Stimulated activated CD4-positive, alpha-beta T cell treated with anti-CD3 and anti-CD28 coated beads, Interleukin-4, amount 100 ng/mL, for 48 hours (primary cell): ENCODE results near the gene FHDC1.

ENCODE experiments used
- DNase-seq, 2 donors: peaks; one replicate each; pipeline ENCODE4 v3.0.0-alpha.2; 2020; ENCODE audit warnings: low read depth in 2 of 2

The FHDC1 gene

DNA sequence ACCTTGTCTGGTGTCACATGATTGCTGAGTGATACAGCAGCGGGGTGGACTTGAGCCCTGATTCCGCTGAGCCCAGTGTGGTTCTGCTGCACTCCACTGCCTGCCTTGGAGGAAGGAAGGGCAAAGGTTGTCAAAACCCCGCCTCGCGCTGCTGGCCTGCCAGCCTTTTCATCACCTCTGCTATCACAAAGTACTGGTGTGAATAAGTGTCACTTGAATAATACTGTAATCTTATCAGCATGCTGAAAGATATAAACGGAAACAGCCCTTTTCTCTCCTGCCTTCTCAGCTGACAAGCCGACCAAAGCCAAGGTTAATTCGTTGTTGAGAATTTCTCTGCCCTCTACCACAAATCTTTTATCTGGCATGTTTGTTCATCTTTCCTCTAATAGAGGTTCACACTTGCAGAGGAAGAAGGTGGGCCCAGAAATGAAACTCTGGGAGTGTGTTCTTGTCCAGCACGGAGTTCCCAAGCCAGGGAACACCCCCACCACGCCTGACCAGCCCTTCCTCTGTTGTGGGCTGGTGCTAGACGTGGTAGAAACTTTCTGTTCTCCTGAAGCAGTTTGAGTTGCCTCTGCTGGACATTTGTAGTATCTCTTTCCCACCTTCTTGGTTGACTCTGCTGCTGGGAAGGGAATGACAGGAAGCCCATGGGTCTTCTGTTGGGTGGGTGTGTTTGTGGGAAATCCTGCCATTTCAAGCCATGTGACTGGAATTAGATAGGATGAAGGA is 21.5 kb downstream of the FHDC1 start:
- DNase-seq = no peak

DNA sequence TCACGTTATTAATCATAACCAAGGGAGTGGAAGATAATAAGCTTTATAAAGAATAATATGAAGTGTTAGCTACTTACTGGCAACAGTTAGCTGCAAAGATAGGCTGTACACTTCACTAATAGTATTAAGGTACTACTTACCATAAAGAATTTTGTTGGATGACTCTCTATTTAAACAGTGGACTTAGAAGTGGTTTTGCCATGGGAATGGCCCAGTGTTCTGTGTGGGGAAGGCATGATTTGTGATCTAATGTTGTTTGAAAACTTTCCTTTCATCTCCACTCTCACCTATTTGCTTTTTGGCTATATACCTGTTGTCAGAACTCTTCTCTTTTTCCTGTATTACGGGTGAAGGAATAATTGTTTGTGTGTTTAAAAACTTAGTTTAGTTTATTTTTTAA is 23.0 kb downstream of the FHDC1 start:
- DNase-seq = no peak

DNA sequence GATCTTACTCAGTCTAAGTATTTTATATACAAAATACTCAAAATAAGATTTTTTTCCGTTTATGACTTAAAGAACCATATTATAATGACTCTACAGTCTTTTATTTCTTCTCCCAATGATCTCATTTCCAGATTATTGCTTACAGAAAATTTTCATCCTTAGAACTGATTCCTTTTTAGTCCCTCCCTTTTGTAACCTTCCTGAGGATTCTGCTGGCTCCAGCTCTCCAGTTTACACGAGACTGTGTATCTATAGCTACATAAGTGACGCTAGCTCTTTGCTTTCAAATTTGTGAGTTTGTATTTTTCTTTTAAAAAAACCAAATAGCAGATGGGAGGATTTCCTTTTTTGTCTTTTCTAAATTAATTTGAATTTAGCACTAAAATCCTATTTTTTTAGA is 24.0 kb downstream of the FHDC1 start:
- no peak for DNase-seq

DNA sequence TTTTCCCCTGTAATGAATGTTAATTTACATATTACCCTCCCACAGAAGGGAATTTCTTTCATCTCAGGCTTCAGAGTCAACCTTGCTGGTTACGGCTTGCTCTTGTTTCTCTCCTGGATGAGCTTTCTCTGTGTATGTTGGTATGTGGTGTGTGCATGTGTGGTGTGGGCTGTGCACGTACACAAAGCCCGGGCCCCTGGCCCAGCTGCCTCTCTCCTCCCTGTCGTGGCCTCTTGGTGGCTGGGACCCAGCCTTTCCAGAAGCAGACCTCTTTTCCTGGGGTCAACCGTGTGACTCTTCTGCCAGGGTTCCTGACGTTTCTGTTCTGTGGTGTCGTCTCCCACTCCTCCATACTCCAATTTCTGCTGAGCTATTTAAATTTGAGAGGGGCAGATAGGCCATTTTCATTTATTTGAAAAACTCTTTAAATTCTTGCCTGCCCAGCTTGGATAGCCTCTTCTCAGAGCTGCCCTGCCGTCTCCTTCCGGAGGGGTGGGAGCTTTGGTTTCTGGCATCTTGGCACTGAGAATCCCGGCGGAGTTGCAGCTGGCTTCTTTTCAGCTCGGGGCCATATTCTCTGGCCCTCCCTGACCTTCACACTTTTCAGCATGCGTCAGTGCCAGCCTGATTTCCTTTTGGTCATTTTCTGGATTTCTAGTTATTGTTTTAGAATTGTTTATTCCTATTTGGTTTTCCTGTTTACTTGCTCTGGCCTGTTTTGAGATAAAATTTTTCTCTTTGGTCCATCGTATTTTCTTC is 25.1 kb downstream of the FHDC1 start:
- no peak for DNase-seq

DNA sequence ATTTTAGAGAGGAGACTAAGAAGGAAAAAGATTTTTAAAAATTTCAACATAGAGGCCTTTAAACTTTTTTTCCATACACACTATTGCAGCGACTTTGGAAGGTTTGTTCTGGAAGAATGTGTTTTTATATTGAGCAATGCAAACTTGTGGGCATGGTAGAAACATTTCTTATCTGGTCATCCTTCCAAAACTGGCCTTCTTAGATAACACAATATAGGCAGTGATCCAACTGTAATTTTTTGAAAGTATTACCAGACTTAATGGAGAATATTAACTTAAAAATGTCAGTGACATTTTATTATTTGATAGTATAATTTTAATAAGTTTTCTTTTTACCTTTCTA is 25.6 kb downstream of the FHDC1 start:
- no peak for DNase-seq

DNA sequence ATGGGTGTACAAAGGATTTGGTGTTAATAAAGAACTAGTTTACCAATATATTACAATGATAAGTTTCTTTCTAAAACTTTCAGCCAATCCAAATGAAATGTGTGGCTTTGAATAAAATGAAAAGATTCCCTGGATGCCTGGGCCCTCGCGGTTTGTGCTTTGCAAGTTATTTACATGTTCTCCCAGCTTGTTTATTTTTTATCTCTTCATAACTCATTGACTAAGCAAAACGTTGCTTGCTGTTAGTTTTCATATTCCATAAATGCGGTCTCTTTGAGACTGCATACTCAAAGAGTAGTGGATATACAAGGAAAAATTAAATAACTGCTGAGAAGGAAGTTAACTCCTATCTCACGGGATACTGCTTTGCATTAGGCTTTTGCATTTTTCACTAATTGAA is 26.0 kb downstream of the FHDC1 start:
- no peak for DNase-seq

DNA sequence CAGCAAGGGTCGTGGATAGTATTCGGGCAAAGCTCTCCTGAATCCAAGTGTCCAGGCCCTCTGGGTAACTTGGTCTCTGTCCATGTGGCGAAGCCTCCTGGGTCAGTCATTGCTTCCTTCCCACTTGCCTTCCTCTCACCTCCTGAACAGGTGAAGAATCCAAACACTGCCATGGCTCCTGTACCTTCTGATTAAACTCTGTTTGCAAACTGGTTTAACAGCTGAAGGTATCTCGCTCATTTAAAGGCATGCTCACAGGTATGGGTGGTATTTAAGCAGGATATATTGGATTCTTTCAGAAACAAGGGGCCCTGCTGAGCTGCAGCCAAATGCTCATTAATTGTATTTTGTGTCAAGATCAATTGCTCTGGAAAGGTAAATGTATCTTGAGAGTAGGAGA is 28.2 kb downstream of the FHDC1 start:
- DNase-seq = no peak

DNA sequence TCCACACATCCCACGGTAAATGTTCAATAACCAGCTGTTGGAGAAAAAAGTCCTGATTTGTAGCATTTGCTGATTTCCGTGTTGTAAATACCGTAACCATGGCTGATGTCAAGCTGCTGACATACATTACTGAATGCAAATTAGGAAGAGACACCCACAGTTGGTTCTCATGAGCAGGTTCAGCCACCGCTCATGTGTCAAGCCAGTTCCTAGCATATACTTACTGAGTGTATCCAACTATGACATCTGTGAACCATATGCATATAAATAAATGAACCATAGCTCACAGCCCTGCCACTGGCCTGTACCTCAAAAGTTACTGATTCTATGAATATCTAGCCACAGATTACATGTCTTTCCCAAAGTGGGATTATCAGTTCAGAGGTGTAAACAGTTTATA is 29.5 kb downstream of the FHDC1 start:
- no peak for DNase-seq

DNA sequence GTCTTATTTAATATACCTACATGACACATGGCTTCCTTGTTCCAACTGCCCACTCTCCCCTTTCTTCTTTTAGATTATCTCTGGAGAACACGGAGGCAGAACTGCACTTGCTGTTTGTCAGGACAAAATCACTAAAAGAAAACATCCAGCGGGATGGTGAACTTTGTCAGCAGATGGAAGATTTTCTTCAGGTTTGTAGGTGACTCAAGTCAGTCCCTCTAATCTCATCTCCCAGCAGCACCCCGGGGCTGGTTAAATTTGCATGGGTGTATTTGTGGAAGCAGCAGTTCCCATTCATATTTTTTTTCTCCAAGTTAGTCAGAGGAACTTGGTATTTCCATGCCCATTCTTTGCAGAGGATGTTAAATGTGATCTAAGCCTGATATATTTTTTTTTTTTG is 31.8 kb downstream of the FHDC1 start:
- no peak for DNase-seq

DNA sequence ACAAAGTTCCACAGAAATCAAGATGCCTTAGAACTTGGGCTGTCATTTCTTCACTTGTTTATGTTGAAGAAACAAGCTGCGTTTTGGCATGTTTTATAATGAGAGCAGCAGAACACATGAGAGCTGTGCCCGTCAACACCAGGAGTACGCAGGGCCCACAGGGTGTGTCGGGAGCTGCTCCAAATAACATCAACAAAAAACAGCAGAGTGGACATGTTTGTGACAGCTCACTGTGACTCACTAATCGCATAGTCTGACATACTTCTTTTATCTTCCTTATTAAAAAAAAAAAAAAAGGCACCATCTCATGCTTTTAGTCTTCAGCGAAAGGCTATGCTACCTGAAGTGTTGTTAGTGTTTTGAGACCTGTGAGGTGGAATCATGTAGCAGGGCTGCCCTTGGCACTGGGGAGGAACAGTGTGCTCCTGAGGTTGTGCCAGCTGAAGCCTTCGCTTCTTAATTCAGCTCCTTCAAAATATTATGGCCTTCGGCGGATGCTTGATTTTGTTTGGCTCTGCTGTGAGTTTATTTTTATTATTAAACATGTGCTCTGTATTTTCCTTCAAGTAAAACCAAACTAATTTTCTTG is 32.8 kb downstream of the FHDC1 start:
- DNase-seq = no peak

DNA sequence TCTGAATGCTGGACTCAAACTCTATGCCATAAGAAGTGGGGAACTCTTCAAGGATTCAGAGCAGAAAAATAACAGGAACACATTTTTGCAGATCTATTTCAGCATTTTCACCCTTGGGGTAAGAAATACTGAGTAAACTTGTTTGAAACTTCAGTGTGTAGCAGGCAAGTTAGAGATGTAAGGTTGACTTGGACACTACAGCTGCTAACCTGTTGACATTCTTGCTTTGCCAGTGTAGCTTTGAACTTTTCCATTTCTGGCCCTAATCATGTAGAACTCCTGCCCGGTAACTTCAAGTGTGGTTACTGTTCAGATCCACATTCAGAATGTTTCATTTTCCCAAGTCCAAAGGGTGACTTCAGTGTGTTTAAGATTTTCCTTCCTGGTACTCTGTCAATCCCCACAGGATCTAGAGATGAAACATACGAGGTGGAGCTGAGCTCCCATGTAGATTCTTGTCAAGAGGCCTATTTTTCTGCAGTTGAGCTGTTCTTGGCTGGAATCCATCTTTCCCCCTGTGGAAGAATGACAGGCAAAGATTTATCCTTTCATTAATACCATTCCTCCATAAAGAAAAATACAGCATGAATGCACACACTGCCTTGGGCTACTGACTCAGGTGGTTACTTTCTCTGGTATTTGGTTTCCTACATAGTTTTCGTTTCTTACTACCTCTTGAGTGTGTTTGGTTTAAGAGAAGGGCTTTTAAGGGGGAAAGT is 34.1 kb downstream of the FHDC1 start:
- DNase-seq = no peak

DNA sequence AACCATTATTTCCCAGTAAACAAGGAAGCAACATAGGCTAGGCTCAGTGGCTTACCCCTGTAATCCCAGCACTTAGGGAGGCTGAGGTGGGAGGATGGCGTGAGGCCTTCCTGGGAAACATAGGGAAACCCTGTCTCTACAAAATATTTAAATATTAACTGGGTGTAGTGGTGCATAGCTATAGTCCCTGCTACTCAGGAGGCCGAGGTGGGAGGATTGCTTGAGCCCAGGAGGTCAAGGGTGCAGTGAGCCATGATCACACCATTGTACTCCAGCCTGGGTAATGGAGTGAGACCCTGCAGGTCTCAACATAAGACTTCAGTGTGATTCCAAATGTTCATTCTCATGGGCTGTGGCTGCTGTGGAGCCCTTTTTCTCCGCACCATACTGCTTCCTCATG is 34.9 kb downstream of the FHDC1 start:
- no peak for DNase-seq

DNA sequence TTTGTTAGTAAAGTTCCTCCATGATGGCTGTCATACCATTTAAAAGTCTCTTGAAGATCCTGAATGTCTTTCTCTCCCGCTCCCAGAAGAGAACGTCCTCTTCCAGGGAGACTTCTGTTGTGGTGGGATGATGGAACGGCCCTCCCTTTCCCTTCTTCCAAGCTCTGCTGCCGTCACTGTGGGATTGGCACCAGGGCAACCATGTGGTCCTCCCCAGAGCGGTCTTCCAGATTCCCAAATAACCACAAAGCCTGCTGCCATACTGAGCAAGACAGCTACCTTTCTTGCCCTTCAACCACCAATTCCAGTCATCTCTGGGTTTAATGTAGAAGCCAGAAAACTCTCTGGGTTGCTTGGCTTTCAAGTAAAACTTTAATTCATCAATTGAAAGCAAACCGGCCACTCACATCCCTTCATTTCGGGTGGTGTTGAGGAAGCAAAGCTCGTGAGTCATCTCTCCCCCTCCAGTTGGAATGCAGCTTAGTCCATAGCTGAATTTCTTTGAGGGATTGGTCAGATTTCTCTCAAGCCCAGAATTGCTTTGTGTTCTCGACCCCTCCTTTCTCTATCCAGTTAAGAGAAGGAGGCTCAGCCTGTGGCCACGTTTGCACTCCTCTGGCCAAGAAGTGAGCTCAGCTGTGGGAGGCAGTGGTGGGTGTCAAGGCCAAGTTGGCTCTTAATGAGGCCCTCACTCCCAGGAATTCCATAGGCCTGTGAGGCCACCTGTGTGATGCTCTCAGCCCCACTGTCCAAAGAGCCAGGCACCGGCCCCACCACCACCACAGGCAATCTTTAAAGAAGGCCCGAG is 36.9 kb downstream of the FHDC1 start:
- DNase-seq = no peak

DNA sequence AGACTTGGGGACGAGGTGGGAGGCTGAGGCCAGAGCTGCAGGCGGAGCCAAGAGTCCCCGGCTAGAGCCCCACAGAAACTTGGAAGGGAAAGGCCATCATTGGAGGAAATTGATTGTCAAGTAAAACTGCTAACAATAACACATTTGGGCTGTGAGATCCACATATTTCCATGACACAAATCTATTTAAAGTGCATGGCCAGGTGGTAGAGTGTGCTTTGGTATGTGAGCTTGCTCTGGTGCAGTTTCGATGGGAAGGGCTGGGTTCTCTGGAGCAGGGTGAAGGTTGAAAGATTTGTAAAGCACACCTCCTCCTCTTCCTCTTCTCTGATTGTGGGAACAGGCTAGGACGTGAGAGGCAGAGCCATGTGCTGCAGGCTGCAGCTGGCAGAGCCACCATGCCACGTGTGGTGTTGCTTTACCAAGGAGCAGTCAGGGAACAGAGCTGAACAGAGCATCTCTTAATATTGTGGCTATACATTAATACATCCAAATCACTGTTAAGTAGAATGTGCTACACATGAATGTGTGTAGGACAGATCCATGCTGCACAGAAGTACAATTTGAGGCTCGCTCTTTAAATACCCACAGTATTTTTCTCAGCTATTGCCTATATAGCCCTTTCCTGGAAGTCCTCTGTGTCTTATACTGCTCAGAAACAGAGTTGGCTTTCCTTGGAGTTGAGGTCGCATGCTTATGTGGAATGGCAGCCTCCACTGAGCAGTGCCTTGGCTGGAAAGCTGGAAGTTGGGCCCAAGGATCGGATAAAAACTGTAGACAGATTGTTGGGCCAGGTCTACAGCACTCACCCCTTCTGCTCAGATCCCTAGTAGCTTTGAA is 37.7 kb downstream of the FHDC1 start:
- DNase-seq = no peak

DNA sequence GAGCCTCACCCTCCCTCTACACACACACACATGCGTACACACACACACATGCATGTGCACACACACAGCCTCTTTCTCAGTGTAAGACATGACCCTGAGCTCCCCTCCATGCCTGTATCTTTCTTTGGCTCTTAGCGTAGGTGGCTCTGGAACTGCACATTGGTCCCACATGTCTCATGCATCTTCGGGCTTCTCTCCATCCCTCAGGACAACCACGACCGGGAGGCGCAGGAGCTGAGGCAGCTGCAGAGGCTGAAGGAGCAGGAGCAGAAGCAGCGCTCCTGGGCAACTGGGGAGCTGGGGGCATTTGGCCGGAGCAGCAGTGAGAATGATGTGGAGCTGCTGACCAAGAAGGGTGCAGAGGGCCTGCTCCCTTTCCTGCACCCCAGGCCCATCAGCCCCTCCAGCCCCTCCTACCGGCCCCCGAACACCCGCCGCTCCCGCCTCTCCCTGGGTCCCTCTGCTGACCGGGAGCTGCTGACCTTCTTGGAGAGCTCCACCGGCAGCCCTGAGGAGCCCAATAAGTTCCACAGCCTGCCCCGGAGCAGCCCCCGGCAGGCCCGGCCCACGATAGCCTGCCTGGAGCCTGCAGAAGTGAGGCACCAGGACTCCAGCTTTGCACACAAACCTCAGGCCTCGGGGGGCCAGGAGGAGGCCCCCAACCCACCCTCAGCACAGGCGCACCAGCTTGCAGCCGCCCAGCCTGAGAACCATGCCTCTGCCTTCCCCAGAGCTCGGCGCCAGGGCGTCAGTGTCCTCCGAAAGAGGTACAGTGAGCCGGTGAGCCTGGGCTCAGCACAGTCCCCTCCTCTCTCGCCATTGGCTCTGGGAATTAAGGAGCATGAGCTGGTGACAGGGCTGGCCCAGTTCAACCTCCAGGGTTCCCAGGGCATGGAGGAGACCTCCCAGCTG is 38.6 kb downstream of the FHDC1 start:
- no peak for DNase-seq

DNA sequence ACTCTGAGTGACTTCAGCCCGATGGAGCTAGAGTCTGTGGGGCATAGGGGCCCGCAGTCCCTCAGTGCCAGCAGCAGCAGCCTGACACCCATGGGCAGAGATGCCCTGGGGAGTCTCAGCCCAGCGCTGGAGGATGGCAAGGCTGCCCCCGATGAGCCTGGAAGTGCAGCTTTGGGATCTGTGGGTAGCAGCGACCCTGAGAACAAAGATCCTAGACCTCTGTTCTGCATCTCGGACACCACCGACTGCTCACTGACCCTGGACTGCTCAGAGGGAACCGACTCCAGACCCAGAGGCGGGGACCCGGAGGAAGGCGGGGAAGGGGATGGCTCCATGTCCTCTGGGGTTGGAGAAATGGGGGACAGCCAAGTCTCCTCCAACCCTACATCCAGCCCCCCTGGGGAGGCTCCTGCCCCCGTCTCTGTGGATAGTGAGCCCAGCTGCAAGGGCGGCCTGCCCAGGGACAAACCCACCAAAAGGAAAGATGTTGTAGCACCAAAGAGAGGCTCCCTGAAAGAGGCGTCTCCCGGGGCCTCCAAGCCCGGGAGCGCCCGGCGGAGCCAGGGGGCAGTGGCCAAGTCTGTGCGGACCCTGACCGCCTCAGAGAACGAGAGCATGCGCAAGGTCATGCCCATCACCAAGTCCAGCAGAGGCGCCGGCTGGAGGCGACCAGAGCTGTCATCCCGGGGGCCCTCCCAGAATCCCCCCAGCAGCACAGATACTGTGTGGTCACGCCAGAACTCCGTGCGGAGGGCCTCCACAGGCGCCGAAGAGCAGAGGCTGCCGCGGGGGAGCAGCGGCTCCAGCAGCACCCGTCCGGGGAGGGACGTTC is 39.5 kb downstream of the FHDC1 start:
- DNase-seq = no peak

DNA sequence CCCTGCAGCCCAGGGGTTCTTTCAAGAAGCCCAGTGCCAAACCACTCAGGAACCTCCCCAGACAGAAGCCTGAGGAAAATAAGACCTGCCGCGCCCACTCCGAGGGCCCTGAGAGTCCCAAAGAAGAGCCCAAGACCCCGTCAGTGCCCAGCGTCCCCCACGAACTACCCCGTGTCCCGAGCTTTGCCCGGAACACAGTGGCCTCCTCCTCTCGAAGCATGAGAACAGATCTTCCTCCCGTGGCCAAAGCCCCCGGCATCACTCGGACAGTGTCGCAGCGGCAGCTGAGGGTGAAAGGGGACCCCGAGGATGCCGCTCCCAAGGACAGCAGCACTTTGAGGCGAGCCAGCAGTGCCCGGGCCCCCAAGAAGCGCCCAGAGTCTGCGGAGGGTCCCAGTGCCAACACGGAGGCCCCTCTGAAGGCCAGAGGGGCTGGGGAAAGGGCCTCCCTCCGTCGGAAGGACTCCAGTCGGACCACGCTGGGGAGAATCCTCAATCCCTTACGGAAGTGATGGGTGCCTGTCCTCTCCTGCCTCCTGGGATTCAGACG is 40.2 kb downstream of the FHDC1 start:
- no peak for DNase-seq

DNA sequence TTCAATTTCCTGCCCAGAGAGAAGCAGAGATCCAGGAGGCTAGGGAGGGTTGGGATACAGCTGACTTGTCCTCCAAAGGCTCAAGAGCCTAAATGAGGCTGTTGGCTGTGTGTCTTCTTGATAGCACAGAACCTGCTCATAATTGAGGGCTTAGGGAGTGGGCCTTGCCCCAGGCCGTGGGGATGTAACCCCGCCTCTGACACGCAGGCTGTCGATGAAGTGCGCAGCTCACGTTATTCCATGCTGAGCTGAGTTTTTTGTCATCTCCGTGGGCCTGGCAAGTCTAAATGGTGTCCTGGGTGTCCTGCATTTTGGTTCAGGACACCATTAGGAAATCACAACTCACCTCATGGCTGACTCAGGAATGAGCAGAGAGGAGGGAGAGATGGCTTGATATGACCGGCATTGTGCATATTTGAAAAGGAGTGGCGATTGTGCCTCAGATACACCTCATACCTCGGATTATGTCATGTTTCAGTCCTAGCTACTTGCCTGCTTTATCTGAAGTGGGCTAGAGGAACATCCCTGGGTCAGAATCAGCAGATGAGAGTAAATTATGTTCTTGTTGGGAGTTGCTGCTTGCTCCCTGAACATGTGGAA is 43.7 kb downstream of the FHDC1 start:
- DNase-seq = no peak
